Ureter (tissue), 1 donor: Measurements from ENCODE around the gene CYBA. TPM values are rescaled to one million over a fixed set of nuclear protein-coding genes. Genes with fewer than 3 reads are reported as not detected.

Experiments used
- DNase-seq: peaks from one replicate; pipeline ENCODE4 v3.0.0-alpha.2; 2020; ENCODE audit warnings: low spot score
- total RNA-seq: library from RNA; stranded (reverse); gene quantifications from one replicate; pipeline ENCODE4 v1.2.4, GENCODE V29; 2023
- donor health status: DM: yes; HTN: yes; CAD: no.

CYBA gene
- total RNA-seq, 1 donor from 2014 or later, result 279 TPM

DNA sequence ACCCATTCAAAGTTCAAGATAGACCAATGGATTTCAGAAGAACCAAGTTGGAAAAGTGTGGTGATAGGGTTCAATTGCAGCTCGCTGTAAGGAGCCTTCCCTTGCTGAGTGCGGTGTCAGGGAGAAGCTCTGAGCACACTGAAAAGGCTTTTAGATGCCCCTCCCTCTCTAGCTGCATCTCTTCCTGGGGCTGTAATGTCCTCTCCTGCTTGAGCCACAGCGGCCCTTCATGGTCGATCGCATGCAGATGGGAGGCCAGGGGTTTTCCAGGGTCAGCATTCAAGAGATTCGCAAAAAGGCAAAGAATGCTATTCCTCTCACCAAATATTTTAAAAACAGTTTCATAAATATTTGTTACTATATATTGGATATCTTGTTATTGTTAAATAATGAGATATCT is 56.9 kb downstream of the CYBA start:
- no peak for DNase-seq

DNA sequence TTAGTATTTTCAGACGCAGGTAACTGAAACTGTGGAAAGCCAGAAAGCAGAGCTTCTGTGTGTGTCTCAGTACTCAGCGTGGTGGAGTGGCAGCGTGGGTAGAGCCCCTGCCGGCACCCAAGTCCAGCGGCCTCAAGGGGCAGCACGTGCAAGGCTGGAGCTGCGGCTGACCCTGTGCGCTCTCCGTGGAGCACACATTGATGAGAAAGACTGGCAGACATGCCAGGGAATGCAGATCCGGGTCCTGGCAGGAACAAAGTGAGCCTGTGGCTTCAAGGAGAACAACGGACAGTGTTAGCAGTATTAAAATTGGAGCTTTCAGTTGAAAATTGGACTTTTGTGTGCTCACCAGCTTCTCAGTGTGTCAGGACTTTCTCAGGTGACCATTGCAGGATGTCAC is 57.4 kb downstream of the CYBA start:
- no peak for DNase-seq

Other genes with a start within 250 kb of the CYBA start
- 13.7 TPM for gene ZFPM1, start 197.8 kb downstream of the CYBA start, total RNA-seq
- 47.3 TPM for gene ZC3H18, start 80.7 kb downstream of the CYBA start, total RNA-seq
- not detected for gene IL17C, start 12.5 kb downstream of the CYBA start, total RNA-seq
- gene MVD, start 12.0 kb upstream of the CYBA start, total RNA-seq, result 43.9 TPM
- 1.8 TPM for gene SNAI3, start 35.5 kb upstream of the CYBA start, total RNA-seq
- gene RNF166, start 55.4 kb upstream of the CYBA start, total RNA-seq, result 22.8 TPM
- gene CTU2, start 55.5 kb upstream of the CYBA start, total RNA-seq, result 25.2 TPM
- gene PIEZO1, start 134.2 kb upstream of the CYBA start, total RNA-seq, result 144 TPM
- gene CDT1, start 152.7 kb upstream of the CYBA start, total RNA-seq, result 2.1 TPM
- gene APRT, start 160.9 kb upstream of the CYBA start, total RNA-seq, result 152 TPM
- 44.4 TPM for gene GALNS, start 205.9 kb upstream of the CYBA start, total RNA-seq
- gene TRAPPC2L, start 206.1 kb upstream of the CYBA start, total RNA-seq, result 55.3 TPM
- gene PABPN1L, start 215.6 kb upstream of the CYBA start, total RNA-seq, result not detected